Activated CD8-positive, alpha-beta memory T cell treated with anti-CD3 and anti-CD28 coated beads for 24 hours (primary cell): ENCODE data around the gene RBBP7.

Experiments used
- DNase-seq: peaks from one replicate; pipeline ENCODE4 v3.0.0-alpha.2; 2020

The RBBP7 gene

GRCh38 chrX:16825264-16826035 is 44.7 kb downstream of the RBBP7 start:
- no peak for DNase-seq

GRCh38 chrX:16822723-16823122 is 47.4 kb downstream of the RBBP7 start:
- DNase-seq, result no peak

- no peak for DNase-seq
Observed at GRCh38 chrX:16819634-16820033, 50.5 kb downstream of the RBBP7 start.

GRCh38 chrX:16814597-16814996 is 55.6 kb downstream of the RBBP7 start:
- DNase-seq, result no peak

GRCh38 chrX:16807976-16808542 is 62.1 kb downstream of the RBBP7 start:
- no peak for DNase-seq

GRCh38 chrX:16807548-16807947 is 62.6 kb downstream of the RBBP7 start:
- no peak for DNase-seq

GRCh38 chrX:16804923-16805464 is 65.2 kb downstream of the RBBP7 start:
- DNase-seq, result no peak

GRCh38 chrX:16797841-16798240 is 72.3 kb downstream of the RBBP7 start:
- DNase-seq, result no peak

- no peak for DNase-seq
Observed at GRCh38 chrX:16797358-16797757, 72.8 kb downstream of the RBBP7 start.

- no peak for DNase-seq
Observed at GRCh38 chrX:16796298-16796697, 73.9 kb downstream of the RBBP7 start.
